ENCODE measurements around the gene CYBA. TPM values are rescaled to one million over a fixed set of nuclear protein-coding genes. Genes with fewer than 3 reads are reported as not detected.
"Not testable (repeated sequence)": the region's sequence is repeated elsewhere in the genome, so short reads cannot be mapped to it uniquely, and the experiment has no call there.

CYBA gene
- total and polyA plus RNA-seq, 2 of the 13 experiments (the other 11 are each of a cell fraction or from before 2014, with no cell fraction given), result 196 to 250 TPM

DNA sequence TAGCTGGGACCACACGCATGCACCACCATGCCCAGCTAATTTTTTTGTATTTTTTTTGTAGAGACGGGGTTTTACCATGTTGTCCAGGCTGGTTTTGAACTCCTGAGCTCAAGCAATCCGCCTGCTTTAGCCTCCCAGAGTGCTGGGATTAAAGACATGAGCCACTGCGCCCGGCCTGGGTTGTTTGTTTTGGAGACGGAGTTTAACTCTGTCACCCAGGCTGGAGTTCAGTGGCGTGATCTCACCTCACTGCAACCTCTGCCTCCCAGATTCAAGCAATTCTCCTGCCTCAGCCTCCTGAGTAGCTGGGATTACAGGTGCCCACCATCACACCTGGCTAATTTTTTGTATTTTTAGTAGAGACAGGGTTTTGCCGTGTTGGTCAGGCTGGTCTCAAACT, 41.4 kb downstream of the CYBA start:
- H3K4me1 ChIP-seq (ENCODE audit: insufficient read depth, low read length); DNase-seq (ENCODE audit: low spot score); H3K9me3 ChIP-seq (ENCODE audit: low read length); intact Hi-C loops (cut with micrococcal nuclease; ENCODE audit: unreplicated experiment); BruUV-seq (replicated peaks); H3K4me3 ChIP-seq (replicated peaks in 1 of 3; ENCODE audit: insufficient read depth in 1 of 3, low read depth in 2 of 3, low read length in 3 of 3); in situ Hi-C loops (cut with HindIII; ENCODE audit: extremely low pct_ligation_motif_present, low pct_unique_long_range_greater_than_20kb); CTCF ChIA-PET (ENCODE audit: low intra/inter-chr PET ratio, low total read pairs); H4K20me1 ChIP-seq (ENCODE audit: insufficient read depth, low read length); H3K79me2 ChIP-seq (ENCODE audit: insufficient read depth, low read length); H2AFZ ChIP-seq (ENCODE audit: low read length); H3K27me3 ChIP-seq (ENCODE audit: control insufficient read depth in 1 of 2, insufficient read depth in 2 of 2, low read length in 2 of 2); H3K27ac ChIP-seq (ENCODE audit: extremely low read length, insufficient read depth, low read length); H3K9ac ChIP-seq (ENCODE audit: insufficient read depth, low read depth, low read length); FAIRE-seq; ATAC-seq; H3K4me2 ChIP-seq (ENCODE audit: low read depth, low read length): not testable (repeated sequence)
- POLR2A ChIA-PET, result interaction anchor here (1.4 kb wide), 1 partner anchor 39 kb away, joined by 3 read pairs; no protein-coding TSS in a partner anchor
- peaks cover 39 to 84% of the 10 kb centered on the region in 2 experiments for H3K36me3 ChIP-seq (replicated peaks in 1 of 2; ENCODE audit: control insufficient read depth in 1 of 2, insufficient read depth in 2 of 2, low read length in 2 of 2)
- WGBS (ENCODE audit: low lambda C conversion rate), result 94% methylated on average over 8 of the region's 8 CpGs
- peak; percentile 52; the same call in 1 of the 2 replicates for TF ChIP-seq ZNF441 (CRISPR knock-in tag; IDR thresholded peaks at IDR 0.05; ENCODE audit: borderline replicate concordance)

DNA sequence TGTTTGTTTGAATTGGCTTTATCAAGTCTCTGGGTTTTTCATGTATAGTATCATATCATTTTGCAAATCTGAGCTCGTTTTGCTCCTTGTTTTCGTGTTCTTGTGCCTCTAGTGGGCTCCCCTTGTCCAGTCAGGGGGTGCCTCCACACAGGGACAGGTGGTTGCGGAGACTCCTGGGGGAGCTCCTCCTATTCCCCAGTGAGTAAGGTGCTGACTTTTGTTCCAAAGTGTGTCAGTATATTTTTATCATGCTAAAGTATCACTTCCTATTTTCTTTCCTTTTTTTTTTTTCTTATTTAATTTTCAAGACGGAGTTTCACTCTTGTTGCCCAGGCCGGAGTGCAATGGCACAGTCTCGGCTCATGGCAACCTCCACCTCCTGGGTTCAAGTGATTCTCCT, 42.8 kb downstream of the CYBA start:
- ATAC-seq (no peak), FAIRE-seq (no peak), DNase-seq (ENCODE audit: low spot score) (no peak)
- no peaks in the 10 kb centered on the region for H3K4me1 ChIP-seq (ENCODE audit: insufficient read depth, low read length)
- intact Hi-C loops (cut with micrococcal nuclease; ENCODE audit: unreplicated experiment) (no loop called here), in situ Hi-C loops (cut with HindIII; ENCODE audit: extremely low pct_ligation_motif_present, low pct_unique_long_range_greater_than_20kb) (no loop called here)
- BruUV-seq (replicated peaks), result no TSS peak
- no peak overlapping the region for H3K9ac ChIP-seq (ENCODE audit: insufficient read depth, low read depth, low read length)
- peaks cover 33 to 76% of the 10 kb centered on the region in 2 experiments for H3K36me3 ChIP-seq (replicated peaks in 1 of 2; ENCODE audit: control insufficient read depth in 1 of 2, insufficient read depth in 2 of 2, low read length in 2 of 2)
- no peak overlapping the region for H3K4me2 ChIP-seq (ENCODE audit: low read depth, low read length)
- no peak overlapping the region for H3K4me3 ChIP-seq (replicated peaks in 1 of 3; ENCODE audit: insufficient read depth in 1 of 3, low read depth in 2 of 3, low read length in 3 of 3)
- no peaks in the 10 kb centered on the region for H4K20me1 ChIP-seq (ENCODE audit: insufficient read depth, low read length)
- H2AFZ ChIP-seq (ENCODE audit: low read length), result no peak overlapping the region
- CTCF ChIA-PET (ENCODE audit: low intra/inter-chr PET ratio, low total read pairs), result no interaction called here
- H3K79me2 ChIP-seq (ENCODE audit: insufficient read depth, low read length), result no peaks in the 10 kb centered on the region
- no peak overlapping the region for H3K27ac ChIP-seq (ENCODE audit: extremely low read length, insufficient read depth, low read length)
- H3K27me3 ChIP-seq (ENCODE audit: control insufficient read depth in 1 of 2, insufficient read depth in 2 of 2, low read length in 2 of 2), result no peaks in the 10 kb centered on the region
- H3K9me3 ChIP-seq (ENCODE audit: low read length), result no peaks in the 10 kb centered on the region
- 99% methylated on average over 6 of the region's 6 CpGs for WGBS (ENCODE audit: low lambda C conversion rate)
- POLR2A ChIA-PET, result no interaction called here
- no peak for TF ChIP-seq CHD2 (IDR thresholded peaks at IDR 0.05; ENCODE audit: low read depth, low read length)
- no peak for TF ChIP-seq NFRKB (IDR thresholded peaks at IDR 0.05)
- no peak for TF ChIP-seq FOXA3 (CRISPR knock-in tag; IDR thresholded peaks at IDR 0.05)
- no peak for TF ChIP-seq MIXL1 (CRISPR knock-in tag; IDR thresholded peaks at IDR 0.05)
- TF ChIP-seq, protein P1, sequence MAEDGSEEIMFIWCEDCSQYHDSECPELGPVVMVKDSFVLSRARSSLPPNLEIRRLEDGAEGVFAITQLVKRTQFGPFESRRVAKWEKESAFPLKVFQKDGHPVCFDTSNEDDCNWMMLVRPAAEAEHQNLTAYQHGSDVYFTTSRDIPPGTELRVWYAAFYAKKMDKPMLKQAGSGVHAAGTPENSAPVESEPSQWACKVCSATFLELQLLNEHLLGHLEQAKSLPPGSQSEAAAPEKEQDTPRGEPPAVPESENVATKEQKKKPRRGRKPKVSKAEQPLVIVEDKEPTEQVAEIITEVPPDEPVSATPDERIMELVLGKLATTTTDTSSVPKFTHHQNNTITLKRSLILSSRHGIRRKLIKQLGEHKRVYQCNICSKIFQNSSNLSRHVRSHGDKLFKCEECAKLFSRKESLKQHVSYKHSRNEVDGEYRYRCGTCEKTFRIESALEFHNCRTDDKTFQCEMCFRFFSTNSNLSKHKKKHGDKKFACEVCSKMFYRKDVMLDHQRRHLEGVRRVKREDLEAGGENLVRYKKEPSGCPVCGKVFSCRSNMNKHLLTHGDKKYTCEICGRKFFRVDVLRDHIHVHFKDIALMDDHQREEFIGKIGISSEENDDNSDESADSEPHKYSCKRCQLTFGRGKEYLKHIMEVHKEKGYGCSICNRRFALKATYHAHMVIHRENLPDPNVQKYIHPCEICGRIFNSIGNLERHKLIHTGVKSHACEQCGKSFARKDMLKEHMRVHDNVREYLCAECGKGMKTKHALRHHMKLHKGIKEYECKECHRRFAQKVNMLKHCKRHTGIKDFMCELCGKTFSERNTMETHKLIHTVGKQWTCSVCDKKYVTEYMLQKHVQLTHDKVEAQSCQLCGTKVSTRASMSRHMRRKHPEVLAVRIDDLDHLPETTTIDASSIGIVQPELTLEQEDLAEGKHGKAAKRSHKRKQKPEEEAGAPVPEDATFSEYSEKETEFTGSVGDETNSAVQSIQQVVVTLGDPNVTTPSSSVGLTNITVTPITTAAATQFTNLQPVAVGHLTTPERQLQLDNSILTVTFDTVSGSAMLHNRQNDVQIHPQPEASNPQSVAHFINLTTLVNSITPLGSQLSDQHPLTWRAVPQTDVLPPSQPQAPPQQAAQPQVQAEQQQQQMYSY (CRISPR knock-in tag; IDR thresholded peaks at IDR 0.05), result no peak
- no peak for TF ChIP-seq HIVEP1 (CRISPR knock-in tag; IDR thresholded peaks at IDR 0.05)
- TF ChIP-seq ZBTB34 (CRISPR knock-in tag; IDR thresholded peaks at IDR 0.05), result no peak
- TF ChIP-seq ARNT (IDR thresholded peaks at IDR 0.05), result no peak
- TF ChIP-seq ZNF549 (CRISPR knock-in tag; IDR thresholded peaks at IDR 0.05), result no peak
- no peak for TF ChIP-seq ZIK1 (CRISPR knock-in tag; IDR thresholded peaks at IDR 0.05; ENCODE audit: borderline replicate concordance, low read depth)
- no peak for TF ChIP-seq CCDC6 (CRISPR knock-in tag; IDR thresholded peaks at IDR 0.05)
- TF ChIP-seq ZNF34 (CRISPR knock-in tag; IDR thresholded peaks at IDR 0.05; ENCODE audit: borderline replicate concordance), result no peak
- no peak for TF ChIP-seq ZNF180 (CRISPR knock-in tag; IDR thresholded peaks at IDR 0.05; ENCODE audit: borderline replicate concordance, low read depth)
- no peak for TF ChIP-seq ZSCAN22 (CRISPR knock-in tag; IDR thresholded peaks at IDR 0.05)
- no peak for TF ChIP-seq HNRNPK (IDR thresholded peaks at IDR 0.05; ENCODE audit: low read depth, low read length, poor library complexity, severe bottlenecking)
